HepG2 (cell line): ENCODE results near the gene RARA. TPM values are rescaled to one million over a fixed set of nuclear protein-coding genes. Genes with fewer than 3 reads are reported as not detected.
A peak's percentile ranks its signal among the peaks of the same experiment; 100 is the strongest.

Experiments
- ATF5 ChIP-seq: sonication (generic); formaldehyde crosslinking; IDR thresholded peaks from 2 replicates; pipeline ENCODE4 v1.4.0; 2020; ENCODE audit warnings: mild to moderate bottlenecking, low read depth, missing genetic modification reagents
- CHCHD3 ChIP-seq: sonication (generic); formaldehyde crosslinking; IDR thresholded peaks from 2 replicates; pipeline ENCODE4 v1.8.0; 2022; ENCODE audit warnings: mild to moderate bottlenecking, missing genetic modification reagents, moderate library complexity
- GPN1 ChIP-seq: sonication (generic); formaldehyde crosslinking; IDR thresholded peaks from 2 replicates; pipeline ENCODE4 v1.5.1; 2020; ENCODE audit warnings: missing genetic modification reagents, borderline replicate concordance
- KAT2B ChIP-seq: fragments of 150-350 bp; IDR thresholded peaks from 2 replicates; pipeline ENCODE4 v1.6.1; 2014; ENCODE audit warnings: low read depth, low read length, borderline replicate concordance
- PBX3 ChIP-seq: sonication (generic); formaldehyde crosslinking; IDR thresholded peaks from 2 replicates; pipeline ENCODE4 v1.8.1; 2023; ENCODE audit warnings: missing genetic modification reagents, inconsistent platforms, borderline replicate concordance
- RCOR2 ChIP-seq: IDR thresholded peaks from 2 replicates; pipeline ENCODE4 v1.6.1; 2016; ENCODE audit warnings: missing biosample characterization, missing genetic modification reagents
- RELA ChIP-seq: sonication (generic); formaldehyde crosslinking; IDR thresholded peaks from 2 replicates; pipeline ENCODE4 v1.4.0; 2020; ENCODE audit warnings: missing genetic modification reagents
- SAP130 ChIP-seq: IDR thresholded peaks from 2 replicates; pipeline ENCODE4 v1.6.1; 2016; ENCODE audit warnings: low read depth
- ZKSCAN5 ChIP-seq: sonication (generic); formaldehyde crosslinking; IDR thresholded peaks from 2 replicates; pipeline ENCODE4 v1.5.1; 2020; ENCODE audit warnings: mild to moderate bottlenecking, missing genetic modification reagents
- ZNF17 ChIP-seq: sonication (generic); formaldehyde crosslinking; IDR thresholded peaks from 2 replicates; pipeline ENCODE4 v1.5.0; 2020; ENCODE audit warnings: mild to moderate bottlenecking, missing genetic modification reagents
- ZNF263 ChIP-seq: sonication (generic); formaldehyde crosslinking; IDR thresholded peaks from 2 replicates; pipeline ENCODE4 v1.4.0; 2020; ENCODE audit warnings: missing genetic modification reagents
- ZNF709 ChIP-seq: sonication (generic); formaldehyde crosslinking; IDR thresholded peaks from 2 replicates; pipeline ENCODE4 v1.5.0; 2020; ENCODE audit warnings: mild to moderate bottlenecking, missing genetic modification reagents
- ZNF749 ChIP-seq: sonication (generic); formaldehyde crosslinking; IDR thresholded peaks from 2 replicates; pipeline ENCODE4 v1.8.0; 2022; ENCODE audit warnings: mild to moderate bottlenecking, missing genetic modification reagents, moderate library complexity, borderline replicate concordance
- ZNF816 ChIP-seq: sonication (generic); formaldehyde crosslinking; IDR thresholded peaks from 2 replicates; pipeline ENCODE4 v1.8.0; 2022; ENCODE audit warnings: missing genetic modification reagents, mild to moderate bottlenecking, borderline replicate concordance
- polyA plus RNA-seq, 8 experiments: library from polyadenylated mRNA; depleted of rRNA in 3 of 8; stranded (reverse) in 7 of 8; unstranded in 1 of 8; fragments of >200 nt; fragmentation: Illumina TruSeq in 4 of 8; extraction: Trizol in 4 of 8; gene quantifications; 2 replicates each; pipeline versions ENCODE4 v1.2.1 to v1.2.3, GENCODE V29; 2011 to 2016; ENCODE audit warnings: low read depth in 4 of 8, missing spikeins in 1 of 8, mixed read lengths in 1 of 8; ENCODE audit not compliant: insufficient read depth in 1 of 8
- total RNA-seq, 5 experiments: library from RNA; depleted of rRNA; stranded (reverse); fragments of >200 nt; fragmentation: Illumina TruSeq; extraction: Trizol; gene quantifications; 2 replicates each; pipeline ENCODE4 v1.2.3, GENCODE V29; 2016; ENCODE audit warnings: low read depth in 1 of 5
- TF ChIP-seq, protein P1 (sequence below): sonication (generic); formaldehyde crosslinking; IDR thresholded peaks from 2 replicates; pipeline ENCODE4 v1.8.1; 2023; ENCODE audit warnings: mild to moderate bottlenecking, moderate library complexity, missing genetic modification reagents
- TF ChIP-seq, protein P2 (sequence below): sonication (generic); formaldehyde crosslinking; IDR thresholded peaks from 2 replicates; pipeline ENCODE4 v1.5.0; 2020; ENCODE audit warnings: mild to moderate bottlenecking, missing genetic modification reagents, borderline replicate concordance
- TF ChIP-seq, protein P3 (sequence below): sonication (generic); formaldehyde crosslinking; IDR thresholded peaks from 2 replicates; pipeline ENCODE4 v1.4.0; 2020; ENCODE audit warnings: mild to moderate bottlenecking, missing genetic modification reagents

RARA gene
- total and polyA plus RNA-seq, 2 of the 13 experiments (the other 11 are each of a cell fraction or from before 2014, with no cell fraction given): 6.4 to 8.6 TPM

DNA sequence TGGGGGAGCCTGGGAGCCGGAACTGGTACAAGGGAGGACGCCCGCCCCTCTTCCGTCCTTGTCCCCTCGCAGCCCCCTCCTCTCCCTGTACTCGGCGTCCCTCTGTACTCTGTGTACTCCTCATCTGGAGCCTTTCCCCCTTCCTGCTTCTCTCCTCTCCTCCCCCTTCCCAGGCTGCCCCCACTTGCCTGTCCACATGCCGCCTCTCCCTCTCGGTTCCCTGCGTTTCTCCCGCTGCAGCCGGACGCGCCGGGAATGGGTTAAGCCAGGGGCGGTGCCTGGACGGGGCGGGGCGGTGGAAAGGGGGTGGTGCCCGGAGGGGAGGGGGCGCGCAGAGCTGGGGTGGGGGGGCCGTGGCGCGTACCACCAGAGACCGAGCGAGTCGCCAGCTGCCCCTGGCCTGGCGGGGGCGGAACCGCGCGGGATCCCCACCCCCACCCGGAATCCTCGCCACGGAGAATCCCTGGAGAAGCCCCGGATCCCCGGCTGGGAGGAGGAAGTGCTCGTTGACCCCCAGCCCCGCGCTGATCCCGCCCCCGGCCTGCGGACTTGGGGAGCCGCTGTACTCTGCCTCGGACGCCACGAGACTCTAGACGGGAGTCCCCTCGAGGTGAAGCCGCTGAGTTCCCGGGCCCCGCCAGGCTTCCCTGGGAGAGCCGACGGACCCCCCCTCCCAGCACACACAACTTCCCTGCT is 33.0 kb downstream of the RARA start (continued):
- TF ChIP-seq, protein P1, sequence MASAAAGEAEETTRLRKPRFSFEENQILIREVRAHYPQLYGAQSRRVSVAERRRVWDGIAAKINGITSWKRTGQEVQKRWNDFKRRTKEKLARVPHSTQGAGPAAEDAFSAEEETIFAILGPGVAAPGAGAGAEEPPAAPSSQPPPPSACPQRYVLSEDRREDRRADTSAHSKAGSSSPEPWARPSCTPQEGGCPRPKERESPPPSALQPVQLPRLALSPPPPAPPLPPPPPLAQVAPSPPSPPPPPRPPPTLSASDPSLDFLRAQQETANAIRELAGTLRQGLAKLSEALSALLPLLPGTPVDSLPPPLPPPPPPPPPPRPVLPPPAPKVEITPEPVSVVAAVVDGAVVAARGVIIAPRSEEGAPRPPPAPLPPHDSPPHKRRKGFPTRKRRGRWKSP: no peak
- TF ChIP-seq ZKSCAN5 (CRISPR knock-in tag) (no peak), KAT2B (no peak), ZNF17 (CRISPR knock-in tag) (no peak), RCOR2 (CRISPR knock-in tag) (no peak), ZNF709 (CRISPR knock-in tag) (0 out of 2 replicates have a peak, but pooled peaks have one; percentile 11), CHCHD3 (no peak), RELA (CRISPR knock-in tag) (no peak), ATF5 (no peak), ZNF263 (CRISPR knock-in tag) (no peak), GPN1 (CRISPR knock-in tag) (no peak), ZNF749 (CRISPR knock-in tag) (no peak), PBX3 (CRISPR knock-in tag) (no peak), ZNF816 (CRISPR knock-in tag) (no peak), SAP130 (peak; percentile 77)
- TF ChIP-seq, protein P2, sequence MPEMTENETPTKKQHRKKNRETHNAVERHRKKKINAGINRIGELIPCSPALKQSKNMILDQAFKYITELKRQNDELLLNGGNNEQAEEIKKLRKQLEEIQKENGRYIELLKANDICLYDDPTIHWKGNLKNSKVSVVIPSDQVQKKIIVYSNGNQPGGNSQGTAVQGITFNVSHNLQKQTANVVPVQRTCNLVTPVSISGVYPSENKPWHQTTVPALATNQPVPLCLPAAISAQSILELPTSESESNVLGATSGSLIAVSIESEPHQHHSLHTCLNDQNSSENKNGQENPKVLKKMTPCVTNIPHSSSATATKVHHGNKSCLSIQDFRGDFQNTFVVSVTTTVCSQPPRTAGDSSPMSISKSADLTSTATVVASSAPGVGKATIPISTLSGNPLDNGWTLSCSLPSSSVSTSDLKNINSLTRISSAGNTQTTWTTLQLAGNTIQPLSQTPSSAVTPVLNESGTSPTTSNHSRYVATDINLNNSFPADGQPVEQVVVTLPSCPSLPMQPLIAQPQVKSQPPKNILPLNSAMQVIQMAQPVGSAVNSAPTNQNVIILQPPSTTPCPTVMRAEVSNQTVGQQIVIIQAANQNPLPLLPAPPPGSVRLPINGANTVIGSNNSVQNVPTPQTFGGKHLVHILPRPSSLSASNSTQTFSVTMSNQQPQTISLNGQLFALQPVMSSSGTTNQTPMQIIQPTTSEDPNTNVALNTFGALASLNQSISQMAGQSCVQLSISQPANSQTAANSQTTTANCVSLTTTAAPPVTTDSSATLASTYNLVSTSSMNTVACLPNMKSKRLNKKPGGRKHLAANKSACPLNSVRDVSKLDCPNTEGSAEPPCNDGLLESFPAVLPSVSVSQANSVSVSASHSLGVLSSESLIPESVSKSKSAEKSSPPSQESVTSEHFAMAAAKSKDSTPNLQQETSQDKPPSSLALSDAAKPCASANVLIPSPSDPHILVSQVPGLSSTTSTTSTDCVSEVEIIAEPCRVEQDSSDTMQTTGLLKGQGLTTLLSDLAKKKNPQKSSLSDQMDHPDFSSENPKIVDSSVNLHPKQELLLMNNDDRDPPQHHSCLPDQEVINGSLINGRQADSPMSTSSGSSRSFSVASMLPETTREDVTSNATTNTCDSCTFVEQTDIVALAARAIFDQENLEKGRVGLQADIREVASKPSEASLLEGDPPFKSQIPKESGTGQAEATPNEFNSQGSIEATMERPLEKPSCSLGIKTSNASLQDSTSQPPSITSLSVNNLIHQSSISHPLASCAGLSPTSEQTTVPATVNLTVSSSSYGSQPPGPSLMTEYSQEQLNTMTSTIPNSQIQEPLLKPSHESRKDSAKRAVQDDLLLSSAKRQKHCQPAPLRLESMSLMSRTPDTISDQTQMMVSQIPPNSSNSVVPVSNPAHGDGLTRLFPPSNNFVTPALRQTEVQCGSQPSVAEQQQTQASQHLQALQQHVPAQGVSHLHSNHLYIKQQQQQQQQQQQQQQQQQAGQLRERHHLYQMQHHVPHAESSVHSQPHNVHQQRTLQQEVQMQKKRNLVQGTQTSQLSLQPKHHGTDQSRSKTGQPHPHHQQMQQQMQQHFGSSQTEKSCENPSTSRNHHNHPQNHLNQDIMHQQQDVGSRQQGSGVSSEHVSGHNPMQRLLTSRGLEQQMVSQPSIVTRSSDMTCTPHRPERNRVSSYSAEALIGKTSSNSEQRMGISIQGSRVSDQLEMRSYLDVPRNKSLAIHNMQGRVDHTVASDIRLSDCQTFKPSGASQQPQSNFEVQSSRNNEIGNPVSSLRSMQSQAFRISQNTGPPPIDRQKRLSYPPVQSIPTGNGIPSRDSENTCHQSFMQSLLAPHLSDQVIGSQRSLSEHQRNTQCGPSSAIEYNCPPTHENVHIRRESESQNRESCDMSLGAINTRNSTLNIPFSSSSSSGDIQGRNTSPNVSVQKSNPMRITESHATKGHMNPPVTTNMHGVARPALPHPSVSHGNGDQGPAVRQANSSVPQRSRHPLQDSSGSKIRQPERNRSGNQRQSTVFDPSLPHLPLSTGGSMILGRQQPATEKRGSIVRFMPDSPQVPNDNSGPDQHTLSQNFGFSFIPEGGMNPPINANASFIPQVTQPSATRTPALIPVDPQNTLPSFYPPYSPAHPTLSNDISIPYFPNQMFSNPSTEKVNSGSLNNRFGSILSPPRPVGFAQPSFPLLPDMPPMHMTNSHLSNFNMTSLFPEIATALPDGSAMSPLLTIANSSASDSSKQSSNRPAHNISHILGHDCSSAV (CRISPR knock-in tag): no peak
- TF ChIP-seq, protein P3, sequence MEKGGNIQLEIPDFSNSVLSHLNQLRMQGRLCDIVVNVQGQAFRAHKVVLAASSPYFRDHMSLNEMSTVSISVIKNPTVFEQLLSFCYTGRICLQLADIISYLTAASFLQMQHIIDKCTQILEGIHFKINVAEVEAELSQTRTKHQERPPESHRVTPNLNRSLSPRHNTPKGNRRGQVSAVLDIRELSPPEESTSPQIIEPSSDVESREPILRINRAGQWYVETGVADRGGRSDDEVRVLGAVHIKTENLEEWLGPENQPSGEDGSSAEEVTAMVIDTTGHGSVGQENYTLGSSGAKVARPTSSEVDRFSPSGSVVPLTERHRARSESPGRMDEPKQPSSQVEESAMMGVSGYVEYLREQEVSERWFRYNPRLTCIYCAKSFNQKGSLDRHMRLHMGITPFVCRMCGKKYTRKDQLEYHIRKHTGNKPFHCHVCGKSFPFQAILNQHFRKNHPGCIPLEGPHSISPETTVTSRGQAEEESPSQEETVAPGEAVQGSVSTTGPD (CRISPR knock-in tag): no peak
